Lower leg skin (tissue), 3 donors: ENCODE data around the gene PROSER2.

Source experiments
- CTCF ChIP-seq, 3 donors: fragments of 450-650 bp; IDR thresholded peaks; one replicate each; pipeline ENCODE4 v1.5.1; 2016; ENCODE audit warnings: antibody characterized with exemption in 3 of 3, mild to moderate bottlenecking in 3 of 3, moderate library complexity in 2 of 3
- POLR2A ChIP-seq, 2 donors: fragments of 450-650 bp; IDR thresholded peaks; one replicate each; pipeline ENCODE4 v1.6.1; 2016 to 2017; ENCODE audit warnings: antibody characterized with exemption in 2 of 2, mild to moderate bottlenecking in 1 of 2, moderate library complexity in 1 of 2

- TF ChIP-seq CTCF (IDR thresholded peaks at IDR 0.05) (no peak), POLR2A (IDR thresholded peaks at IDR 0.05) (no peak)
Measured at GRCh38 chr10:11885437-11886137, 62.4 kb downstream of the PROSER2 start.
